ENCODE results near the gene TRPM5.

TRPM5 gene

GRCh38 chr11:2462986-2463765, 18.9 kb upstream of the TRPM5 start:
- Histone ChIP-seq H3K4me3 (replicated peaks; ENCODE audit: insufficient read depth, low read length) (no peak overlapping the region), H3K27me3 (ENCODE audit: insufficient read depth, poor library complexity, severe bottlenecking) (peaks cover 2% of the 10 kb centered on the region), H3K27ac (replicated peaks) (no peak overlapping the region)
- TF ChIP-seq GABPA (IDR thresholded peaks at IDR 0.05; ENCODE audit: low read depth) (no peak), REST (IDR thresholded peaks at IDR 0.05; ENCODE audit: insufficient replicate concordance, low read depth) (no peak), CTCF (IDR thresholded peaks at IDR 0.05; ENCODE audit: insufficient read depth, low read length) (no peak), POLR2AphosphoS5 (IDR thresholded peaks at IDR 0.05; ENCODE audit: low read depth) (no peak), SPI1 (IDR thresholded peaks at IDR 0.05; ENCODE audit: borderline replicate concordance, low read depth) (no peak)
- DNase-seq (ENCODE audit: low read depth in 1 of 2, low spot score in 1 of 2), result peak in 1 of 2 experiments; percentile 9

- TF ChIP-seq POLR2AphosphoS5 (IDR thresholded peaks at IDR 0.05; ENCODE audit: low read depth) (no peak), CTCF (IDR thresholded peaks at IDR 0.05; ENCODE audit: insufficient read depth, low read length) (no peak), SPI1 (IDR thresholded peaks at IDR 0.05; ENCODE audit: borderline replicate concordance, low read depth) (no peak), REST (IDR thresholded peaks at IDR 0.05; ENCODE audit: insufficient replicate concordance, low read depth) (no peak), GABPA (IDR thresholded peaks at IDR 0.05; ENCODE audit: low read depth) (no peak)
- Histone ChIP-seq H3K27me3 (ENCODE audit: insufficient read depth, poor library complexity, severe bottlenecking) (peaks cover 2% of the 10 kb centered on the region), H3K27ac (replicated peaks) (no peak overlapping the region), H3K4me3 (replicated peaks; ENCODE audit: insufficient read depth, low read length) (no peak overlapping the region)
- DNase-seq (ENCODE audit: low read depth in 1 of 2, low spot score in 1 of 2), result no peak
Measured at GRCh38 chr11:2462543-2462985, 18.2 kb upstream of the TRPM5 start.

GRCh38 chr11:2461956-2462542, 17.7 kb upstream of the TRPM5 start:
- H3K4me3 ChIP-seq (replicated peaks; ENCODE audit: insufficient read depth, low read length), result no peak overlapping the region
- no peak overlapping the region for H3K27ac ChIP-seq (replicated peaks)
- TF ChIP-seq GABPA (IDR thresholded peaks at IDR 0.05; ENCODE audit: low read depth), result no peak
- DNase-seq (ENCODE audit: low read depth in 1 of 2, low spot score in 1 of 2), result no peak
- H3K27me3 ChIP-seq (ENCODE audit: insufficient read depth, poor library complexity, severe bottlenecking), result peaks cover 2% of the 10 kb centered on the region

- peaks cover 2% of the 10 kb centered on the region for H3K27me3 ChIP-seq (ENCODE audit: insufficient read depth, poor library complexity, severe bottlenecking)
Measured at GRCh38 chr11:2461253-2461955, 17.1 kb upstream of the TRPM5 start.

More at GRCh38 chr11:2461253-2461955, 17.1 kb upstream of the TRPM5 start:
- Histone ChIP-seq H3K4me3 (replicated peaks; ENCODE audit: insufficient read depth, low read length) (no peak overlapping the region), H3K27ac (replicated peaks) (no peak overlapping the region)
- TF ChIP-seq SPI1 (IDR thresholded peaks at IDR 0.05; ENCODE audit: borderline replicate concordance, low read depth) (no peak), POLR2AphosphoS5 (IDR thresholded peaks at IDR 0.05; ENCODE audit: low read depth) (no peak)
- no peak for DNase-seq (ENCODE audit: low read depth in 1 of 2, low spot score in 1 of 2)

All from HL-60 (cell line).